ENCODE measurements around the gene PELI3.

The PELI3 gene

GRCh38 chr11:66510271-66510989 lies 43.7 kb downstream of the PELI3 start, which contains the start of gene BBS1:
BBS1 (plus strand) TSS chr11:66510635; CDS start chr11:66510660, 25 bp downstream.
- DNase-seq: peak; percentile 90

- no peak for DNase-seq
These were observed 44.3 kb downstream of the PELI3 start for GRCh38 chr11:66510990-66511339.

- no peak for DNase-seq
These were observed 56.9 kb downstream of the PELI3 start for GRCh38 chr11:66523611-66524010.

GRCh38 chr11:66524304-66525040 lies 57.8 kb downstream of the PELI3 start:
- no peak for DNase-seq

All from RPMI8226 (cell line).